Stimulated activated CD4-positive, alpha-beta T cell treated with anti-CD3 and anti-CD28 coated beads, Interleukin-12 subunit alpha, Interleukin-12 subunit beta, amount 100 ng/mL, for 48 hours (primary cell): Measurements from ENCODE around the gene UST.
"Not testable (repeated sequence)": the region's sequence is repeated elsewhere in the genome, so short reads cannot be mapped to it uniquely, and the experiment has no call there.

Experiments used
- DNase-seq, 3 donors: peaks; one replicate each; pipeline ENCODE4 v3.0.0-alpha.2; 2020; ENCODE audit warnings: low read depth in 2 of 3, low spot score in 1 of 3

The UST gene

GRCh38 chr6:148969603-148970061 lies 222.8 kb downstream of the UST start:
- DNase-seq: no peak

GRCh38 chr6:148971031-148971927 lies 224.4 kb downstream of the UST start:
- DNase-seq: no peak

GRCh38 chr6:148972481-148972880 lies 225.7 kb downstream of the UST start:
- DNase-seq: peak; percentile 6 to 18 (median 7)

- no peak for DNase-seq
Observed at GRCh38 chr6:148973538-148974208, 226.8 kb downstream of the UST start.

GRCh38 chr6:148974351-148974750 lies 227.5 kb downstream of the UST start:
- no peak for DNase-seq

GRCh38 chr6:148978298-148978697 lies 231.5 kb downstream of the UST start:
- DNase-seq: not testable (repeated sequence)

DNA sequence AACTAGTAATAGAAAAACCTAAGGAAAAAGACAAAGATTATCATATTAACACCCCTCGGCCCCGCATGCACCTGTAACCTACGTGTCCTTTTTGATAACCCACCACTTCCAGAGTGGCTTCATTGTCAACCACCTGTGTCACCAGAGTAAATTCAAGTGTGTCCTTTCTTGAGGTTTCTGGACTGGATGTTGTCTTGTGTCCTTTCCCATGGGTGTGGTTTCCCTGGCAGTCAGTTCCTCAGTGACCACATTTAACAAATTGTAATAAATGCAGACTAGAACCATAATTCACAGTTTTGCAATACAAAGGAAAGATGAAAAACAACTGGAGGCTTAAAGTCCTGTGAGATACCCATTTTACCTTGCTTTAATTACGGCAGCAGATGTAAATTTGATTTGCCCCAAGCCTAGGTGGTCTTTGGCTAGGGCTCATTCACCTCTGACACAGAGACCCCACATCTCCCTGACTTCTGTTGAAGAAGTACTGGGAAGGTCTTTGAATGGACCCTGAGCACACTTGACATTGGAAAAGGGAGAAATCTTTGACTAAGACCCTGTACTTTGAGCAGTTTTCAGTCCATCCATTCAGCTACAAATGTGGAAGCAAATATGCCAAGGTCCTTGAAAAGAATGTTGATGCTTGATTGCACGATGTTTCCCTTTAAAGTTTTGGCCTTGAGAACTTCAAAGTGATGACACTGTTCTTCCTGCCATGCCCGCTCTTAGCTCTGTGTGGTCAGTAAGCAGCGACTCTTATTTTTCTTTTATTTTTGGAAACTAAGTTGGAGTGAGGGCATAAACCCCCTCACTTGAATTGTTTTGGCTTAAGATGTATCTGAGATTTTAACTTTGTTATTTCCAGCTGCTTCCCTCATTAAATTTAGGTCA lies 232.4 kb downstream of the UST start:
- DNase-seq: no peak

DNA sequence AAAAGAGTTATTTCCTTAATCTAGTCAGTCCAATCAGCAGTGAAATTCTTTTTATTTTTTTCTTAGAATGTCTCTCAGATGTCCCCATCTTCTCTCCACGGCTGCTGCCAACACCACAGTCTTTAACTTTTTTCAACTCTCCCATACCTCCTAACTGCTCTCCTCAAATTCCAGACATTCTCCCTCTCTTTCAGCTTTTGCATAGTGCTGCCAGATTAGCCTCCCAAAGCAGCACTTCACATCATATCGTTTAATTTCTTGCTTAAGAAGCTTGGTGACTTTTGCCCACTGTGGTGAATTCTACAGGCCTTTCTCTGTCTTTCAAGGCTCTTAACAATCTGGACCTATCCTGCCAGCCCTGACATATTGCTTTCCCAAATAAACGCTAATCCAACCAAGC lies 233.4 kb downstream of the UST start:
- no peak for DNase-seq

GRCh38 chr6:148981515-148981914 lies 234.7 kb downstream of the UST start:
- no peak for DNase-seq

DNA sequence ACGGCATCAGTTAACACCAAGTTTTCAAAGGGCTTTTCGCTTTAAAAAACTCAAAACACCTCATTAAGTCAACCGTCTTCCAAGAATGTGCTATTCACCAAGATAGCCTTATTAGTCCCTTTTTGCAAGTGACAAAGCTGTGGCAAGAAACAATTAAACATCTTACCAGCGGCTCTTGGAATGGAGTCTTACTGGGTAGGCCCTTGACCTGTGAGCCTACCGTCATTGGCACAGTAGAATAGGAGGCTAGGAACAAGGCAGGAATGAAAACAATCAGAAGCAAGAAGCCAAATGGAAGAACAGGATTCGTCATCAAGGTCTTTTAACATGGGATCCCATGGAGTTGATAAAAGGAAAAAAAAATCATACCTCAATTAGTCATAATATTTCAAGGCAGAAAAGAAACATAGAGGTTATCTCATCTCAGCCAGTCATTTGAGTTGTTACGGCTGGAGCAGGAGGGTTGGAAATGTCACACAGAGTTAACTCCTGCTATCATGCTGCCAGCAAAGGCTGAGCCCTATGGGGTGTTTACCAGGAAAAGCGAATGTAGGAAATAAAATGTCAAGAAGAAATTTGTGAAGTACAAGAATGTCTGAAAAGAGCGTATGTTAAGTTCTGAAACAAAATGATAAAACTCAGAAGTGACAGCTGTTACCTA lies 236.4 kb downstream of the UST start:
- no peak for DNase-seq

DNA sequence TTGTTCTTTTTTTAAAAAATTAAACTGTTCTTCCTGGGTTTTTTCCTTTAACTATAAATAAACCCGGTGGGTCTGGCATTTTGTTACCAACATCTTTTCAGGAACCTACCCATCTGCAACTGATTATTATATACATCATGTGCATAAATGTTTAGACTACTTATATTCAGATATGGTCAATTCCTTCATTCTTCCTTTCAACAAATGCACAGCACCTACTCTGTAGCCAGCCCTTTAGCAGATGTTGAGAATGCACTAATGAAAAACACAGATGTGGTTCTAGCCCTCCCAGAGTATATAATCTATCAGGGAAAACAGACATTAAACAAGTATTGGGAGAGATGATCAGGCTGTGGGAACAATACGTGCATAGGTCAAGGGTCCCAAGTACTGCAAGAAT lies 237.1 kb downstream of the UST start:
- DNase-seq: no peak

DNA sequence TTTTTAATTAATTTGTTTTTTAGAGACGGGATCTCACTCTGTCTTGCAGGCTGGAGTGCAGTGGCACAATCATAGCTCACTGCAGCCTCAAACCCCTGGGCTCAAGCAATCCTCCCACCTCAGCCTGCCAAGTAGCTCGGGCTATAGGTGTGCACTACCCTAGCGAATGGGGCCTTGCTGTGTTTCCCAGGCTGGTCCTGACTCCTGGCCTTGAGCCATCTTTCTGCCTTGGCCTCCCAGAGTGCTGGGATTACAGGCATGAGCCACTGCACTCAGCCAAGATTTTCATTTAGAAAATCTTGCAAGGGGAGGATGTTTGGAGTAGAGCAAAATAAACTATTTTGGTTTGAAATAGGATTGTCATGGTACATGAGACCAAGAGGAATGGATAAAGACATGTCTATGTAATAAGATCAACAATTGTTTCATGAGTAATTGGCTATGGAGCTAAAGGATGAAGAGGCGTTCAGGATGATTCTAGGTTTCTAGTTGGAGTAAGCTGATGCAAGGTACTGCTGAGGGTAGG lies 237.8 kb downstream of the UST start:
- no peak for DNase-seq

DNA sequence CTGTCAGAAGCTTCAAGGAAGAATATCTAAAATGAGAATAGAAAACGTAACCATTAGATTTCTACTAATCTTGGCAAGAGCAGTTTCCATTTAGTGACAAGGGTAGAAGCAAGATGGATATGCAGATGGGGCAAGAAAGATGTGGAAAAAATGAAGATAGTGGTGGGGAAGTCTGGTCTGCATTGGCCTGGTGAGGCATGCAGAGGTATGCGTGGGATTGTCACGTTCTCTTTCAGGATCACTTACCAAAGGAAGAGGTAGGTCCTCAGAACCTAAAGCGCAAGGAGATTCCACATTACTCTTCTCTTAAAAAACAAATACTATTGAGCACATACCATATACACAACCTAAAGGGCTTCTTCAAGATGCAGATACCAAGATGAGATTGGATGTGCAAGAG lies 238.7 kb downstream of the UST start:
- no peak for DNase-seq

DNA sequence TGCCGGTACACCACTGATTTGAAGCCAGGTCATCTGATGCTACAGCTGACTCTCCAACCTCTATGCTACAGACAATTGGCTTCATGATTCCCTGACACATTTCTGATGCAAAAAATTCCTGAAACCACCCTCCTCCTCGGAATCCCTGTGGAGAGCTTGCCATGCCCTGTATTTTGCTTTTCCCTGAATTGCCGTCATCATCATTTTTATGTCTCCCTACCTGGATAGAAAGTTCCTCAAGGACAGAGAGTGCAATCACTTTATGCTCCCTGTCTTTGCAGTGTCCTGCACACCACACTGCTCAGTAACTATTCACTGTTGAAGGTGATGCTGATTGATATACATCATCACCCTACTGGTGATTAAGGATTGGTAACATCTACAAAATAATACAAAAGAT lies 239.8 kb downstream of the UST start:
- DNase-seq: no peak

DNA sequence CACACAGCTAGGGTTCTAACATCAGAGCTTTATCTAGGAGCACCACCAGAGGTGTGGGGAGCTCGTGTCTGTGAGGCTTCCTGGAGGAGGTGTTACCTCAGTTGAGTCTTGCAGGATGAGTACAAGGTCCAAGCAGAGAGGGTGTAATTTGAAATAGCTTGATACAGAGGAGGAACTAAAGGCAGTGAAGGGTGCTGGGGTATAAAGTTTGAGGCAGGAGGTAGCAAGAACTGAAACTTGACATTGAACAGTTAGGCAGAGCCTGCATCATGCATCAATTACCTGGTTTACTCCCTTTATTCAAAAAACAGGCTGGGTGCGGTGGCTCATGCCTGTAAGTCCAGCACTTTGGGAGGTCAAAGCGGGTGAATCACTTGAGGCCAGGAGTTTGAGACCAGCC lies 241.2 kb downstream of the UST start:
- no peak for DNase-seq

- no peak for DNase-seq
Observed at GRCh38 chr6:148989585-148989984, 242.8 kb downstream of the UST start.

- no peak for DNase-seq
Observed at GRCh38 chr6:148990403-148990802, 243.6 kb downstream of the UST start.

GRCh38 chr6:148996815-148997214 lies 250.0 kb downstream of the UST start:
- DNase-seq: no peak

DNA sequence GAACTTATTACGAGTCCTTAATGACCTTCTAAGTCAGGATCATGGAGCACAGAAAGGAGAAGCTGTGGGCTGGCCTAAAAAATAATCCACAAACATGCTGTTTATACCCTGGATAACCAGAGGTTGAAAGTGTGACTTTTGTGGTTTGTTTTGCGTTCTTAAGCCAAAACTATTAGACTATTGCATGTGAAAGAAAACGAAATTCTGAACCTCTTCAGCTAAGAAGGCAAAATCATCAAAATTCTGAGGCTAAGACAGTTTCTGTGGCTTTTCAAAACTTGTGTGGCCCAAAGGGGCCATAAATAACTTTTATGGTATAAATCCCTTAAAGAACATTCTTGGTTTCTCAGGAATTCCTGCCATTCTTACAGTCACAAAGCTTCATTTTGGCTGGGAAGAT lies 251.0 kb downstream of the UST start:
- no peak for DNase-seq

DNA sequence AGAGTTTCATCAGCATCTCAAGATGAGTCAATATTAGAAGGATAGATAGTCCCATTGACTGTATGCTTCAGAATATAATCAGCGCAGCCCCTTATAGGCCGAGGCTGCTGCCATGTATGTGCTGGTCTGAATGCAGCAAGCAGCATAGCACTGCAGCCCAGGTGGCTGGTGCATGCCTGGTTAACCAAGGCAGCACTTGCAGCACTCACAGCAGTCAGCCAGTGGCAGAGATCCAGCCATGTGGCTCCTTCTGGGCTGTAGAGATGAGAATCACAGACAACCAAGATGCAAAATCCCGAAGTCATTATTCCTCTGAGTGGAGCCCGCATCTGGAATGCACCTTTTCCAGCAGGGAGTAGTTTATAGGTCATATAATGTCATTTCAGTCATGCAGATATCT lies 251.9 kb downstream of the UST start:
- DNase-seq: no peak

GRCh38 chr6:148999501-148999900 lies 252.7 kb downstream of the UST start:
- no peak for DNase-seq
